Measurements from ENCODE around the gene ARNT2.

GRCh38 chr15:80462836-80463512 is 58.8 kb downstream of the ARNT2 start:
- TF ChIP-seq CTCF (IDR thresholded peaks at IDR 0.05; ENCODE audit: low read depth, low read length) (no peak), POLR2A (IDR thresholded peaks at IDR 0.05; ENCODE audit: extremely low read depth, insufficient read length) (no peak)

All from NB4 (cell line).